H1 (cell line): ENCODE results near the gene TOMT. TPM values are rescaled to one million over a fixed set of nuclear protein-coding genes. Genes with fewer than 3 reads are reported as not detected.
A peak's percentile ranks its signal among the peaks of the same experiment; 100 is the strongest.

Source experiments
- CTCF ChIA-PET: fragments of 300-600 bp; sonication (Branson Sonifier 250); formaldehyde crosslinking; loops from one replicate; lab custom pipeline; 2021; ENCODE audit not compliant: partially characterized antibody; lab: Charles Lee
- POLR2A ChIA-PET: fragments of 300-600 bp; sonication (Branson Sonifier 250); formaldehyde crosslinking; loops from one replicate; lab custom pipeline; 2021; ENCODE audit warnings: inconsistent platforms; ENCODE audit not compliant: partially characterized antibody; lab: Charles Lee
- DNase-seq, 2 experiments: peaks; one replicate each; pipeline versions ENCODE4 v3.0.0 to v3.0.0-alpha.2; 2010 to 2022; ENCODE audit warnings: low spot score in 2 of 2, low read depth in 1 of 2, mixed read lengths in 1 of 2
- FAIRE-seq: peaks from 2 replicates; lab custom pipeline; 2011; peaks lifted over from hg19 to GRCh38; lab: Jason Lieb, UNC
- H2AFZ ChIP-seq: 2 replicates; pipeline ENCODE4 v1.8.1; 2012; ENCODE audit warnings: low read length, inconsistent platforms
- H2AK5ac ChIP-seq: 2 replicates; pipeline ENCODE4 v1.6.1; 2013; ENCODE audit warnings: low read depth, low read length
- H2BK120ac ChIP-seq: replicated peaks from 2 replicates; pipeline ENCODE3; 2013; ENCODE audit warnings: low read depth, low read length, inconsistent platforms
- H2BK12ac ChIP-seq: 2 replicates; pipeline ENCODE4 v1.6.1; 2013; ENCODE audit warnings: low read depth, low read length
- H2BK15ac ChIP-seq: 2 replicates; pipeline ENCODE4 v1.6.1; 2013; ENCODE audit warnings: low read length
- H2BK20ac ChIP-seq: 2 replicates; pipeline ENCODE4 v1.6.1; 2013; ENCODE audit warnings: low read length
- H2BK5ac ChIP-seq: 2 replicates; pipeline ENCODE4 v1.6.1; 2013; ENCODE audit warnings: low read depth, low read length
- H3K14ac ChIP-seq: 2 replicates; pipeline ENCODE4 v1.6.1; 2013; ENCODE audit warnings: inconsistent platforms; ENCODE audit not compliant: insufficient read length
- H3K18ac ChIP-seq: 2 replicates; pipeline ENCODE4 v1.6.1; 2013; ENCODE audit warnings: low read length; ENCODE audit errors: extremely low read depth
- H3K23ac ChIP-seq: 2 replicates; pipeline ENCODE4 v1.6.1; 2013; ENCODE audit warnings: inconsistent platforms; ENCODE audit not compliant: insufficient read length
- H3K23me2 ChIP-seq: 2 replicates; pipeline ENCODE4 v1.6.1; 2013; ENCODE audit warnings: low read depth, low read length
- H3K27ac ChIP-seq: 2 replicates; pipeline ENCODE4 v1.6.1; 2011; ENCODE audit warnings: low read depth, low read length, inconsistent platforms
- H3K27me3 ChIP-seq, 4 experiments: replicated peaks in 1 of 4; 1 replicate in 1 of 4; 2 replicates in 3 of 4; pipeline versions ENCODE4 v1.6.1 to v1.8.1; 2011 to 2013; ENCODE audit warnings: low read length in 3 of 4, mild to moderate bottlenecking in 3 of 4, inconsistent platforms in 2 of 4, mixed read lengths in 2 of 4, moderate library complexity in 1 of 4; ENCODE audit not compliant: control insufficient read depth in 3 of 4, insufficient read depth in 3 of 4; ENCODE audit errors: extremely low read depth in 1 of 4
- H3K36me3 ChIP-seq, 4 experiments: 2 replicates each; pipeline versions ENCODE4 v1.6.1 to v1.8.1; 2011 to 2013; ENCODE audit warnings: mild to moderate bottlenecking in 4 of 4, low read length in 3 of 4, moderate library complexity in 2 of 4, control low read depth in 1 of 4, inconsistent platforms in 1 of 4; ENCODE audit not compliant: insufficient read depth in 4 of 4, control insufficient read depth in 2 of 4
- H3K4ac ChIP-seq: replicated peaks from 2 replicates; pipeline ENCODE3; 2013; ENCODE audit warnings: low read length, low read depth, mixed read lengths, inconsistent platforms; ENCODE audit not compliant: insufficient read length
- H3K4me1 ChIP-seq, 4 experiments: replicated peaks in 1 of 4; 1 replicate in 1 of 4; 2 replicates in 3 of 4; pipeline versions ENCODE4 v1.6.1 to v1.8.1; 2011 to 2013; ENCODE audit warnings: low read length in 3 of 4, inconsistent platforms in 2 of 4, mixed read lengths in 1 of 4; ENCODE audit not compliant: insufficient read depth in 4 of 4, control insufficient read depth in 3 of 4
- H3K4me2 ChIP-seq, 2 experiments: 2 replicates each; pipeline versions ENCODE4 v1.6.1 to v1.8.1; 2011 to 2013; ENCODE audit warnings: low read depth in 2 of 2, low read length in 2 of 2, control low read depth in 1 of 2, inconsistent platforms in 1 of 2, mild to moderate bottlenecking in 1 of 2; ENCODE audit not compliant: insufficient read depth in 1 of 2
- H3K4me3 ChIP-seq, 4 experiments: fragments of 200-600, 300-600 bp in 1 of 4; sonication (generic), shearing (Covaris generic), sonication (Bioruptor Twin) in 1 of 4; 2 replicates each; pipeline versions ENCODE4 v1.5.1 to v1.8.1; 2011 to 2016; ENCODE audit warnings: low read length in 4 of 4, low read depth in 3 of 4, control low read depth in 2 of 4, inconsistent platforms in 2 of 4, mild to moderate bottlenecking in 2 of 4, mixed read lengths in 1 of 4, moderate library complexity in 1 of 4; ENCODE audit not compliant: insufficient read depth in 2 of 4; ENCODE audit errors: extremely low read depth in 1 of 4
- H3K56ac ChIP-seq: replicated peaks from 2 replicates; pipeline ENCODE3; 2013; ENCODE audit warnings: low read depth, mild to moderate bottlenecking, mixed read lengths, low read length, inconsistent platforms; ENCODE audit not compliant: insufficient read length
- H3K79me1 ChIP-seq: 2 replicates; pipeline ENCODE4 v1.6.1; 2013; ENCODE audit warnings: low read depth, low read length, control low read depth
- H3K79me2 ChIP-seq, 2 experiments: 2 replicates each; pipeline versions ENCODE4 v1.6.1 to v1.8.1; 2012 to 2013; ENCODE audit warnings: low read length in 2 of 2, mild to moderate bottlenecking in 2 of 2, inconsistent platforms in 1 of 2; ENCODE audit not compliant: insufficient read depth in 2 of 2, control insufficient read depth in 1 of 2
- H3K9ac ChIP-seq, 4 experiments: replicated peaks in 1 of 4; 1 replicate in 1 of 4; 2 replicates in 3 of 4; pipeline versions ENCODE4 v1.6.1 to v1.8.1; 2011 to 2013; ENCODE audit warnings: low read depth in 3 of 4, low read length in 3 of 4, control low read depth in 2 of 4, mild to moderate bottlenecking in 2 of 4, moderate library complexity in 2 of 4, inconsistent platforms in 1 of 4; ENCODE audit errors: extremely low read depth in 1 of 4
- H3K9me3 ChIP-seq, 2 experiments: 2 replicates each; pipeline versions ENCODE4 v1.6.1 to v1.8.1; 2012 to 2013; ENCODE audit warnings: mild to moderate bottlenecking in 2 of 2, moderate library complexity in 2 of 2, control low read depth in 1 of 2, inconsistent platforms in 1 of 2, low read depth in 1 of 2, low read length in 1 of 2, mixed read lengths in 1 of 2; ENCODE audit not compliant: insufficient read depth in 2 of 2
- H4K20me1 ChIP-seq, 2 experiments: replicated peaks in 1 of 2; 2 replicates each; pipeline versions ENCODE3 to v1.8.1; 2011 to 2013; ENCODE audit warnings: inconsistent platforms in 2 of 2, low read length in 2 of 2, mild to moderate bottlenecking in 1 of 2; ENCODE audit not compliant: insufficient read depth in 2 of 2, control insufficient read depth in 1 of 2
- H4K5ac ChIP-seq: 2 replicates; pipeline ENCODE4 v1.6.1; 2013; ENCODE audit warnings: low read length, low read depth, mixed read lengths, inconsistent platforms; ENCODE audit not compliant: insufficient read length
- H4K8ac ChIP-seq: 2 replicates; pipeline ENCODE4 v1.8.0; 2013; ENCODE audit warnings: mild to moderate bottlenecking, moderate library complexity, low read length, inconsistent platforms; ENCODE audit not compliant: insufficient read depth; ENCODE audit errors: extremely low read depth
- H4K91ac ChIP-seq: replicated peaks from 2 replicates; pipeline ENCODE3; 2013; ENCODE audit warnings: low read length, mixed read lengths, inconsistent platforms; ENCODE audit not compliant: insufficient read length
- BCL11A ChIP-seq, 2 experiments: IDR thresholded peaks; one replicate each; pipeline ENCODE4 v1.6.1; 2011; ENCODE audit warnings: low read depth in 2 of 2, low read length in 2 of 2, mild to moderate bottlenecking in 2 of 2
- BRCA1 ChIP-seq: IDR thresholded peaks from 2 replicates; pipeline ENCODE4 v1.6.1; 2012; ENCODE audit warnings: low read depth, low read length, improper control_type of control experiment
- CBX8 ChIP-seq: fragments of 300-800, 300-1000 bp; sonication (generic); IDR thresholded peaks from 2 replicates; pipeline ENCODE4 v1.7.1; 2016; ENCODE audit warnings: low read depth, low read length, borderline replicate concordance
- CHD2 ChIP-seq: IDR thresholded peaks from 2 replicates; pipeline ENCODE4 v1.6.1; 2012; ENCODE audit warnings: low read length, improper control_type of control experiment
- E2F6 ChIP-seq: IDR thresholded peaks from 2 replicates; pipeline ENCODE4 v1.6.1; 2012; ENCODE audit warnings: inconsistent platforms
- HDAC2 ChIP-seq, 2 experiments: fragments of 300-600 bp in 1 of 2; sonication (generic) in 1 of 2; IDR thresholded peaks; 2 replicates each; pipeline ENCODE4 v1.6.1; 2011 to 2012; ENCODE audit warnings: low read depth in 2 of 2, low read length in 2 of 2, mild to moderate bottlenecking in 2 of 2, moderate library complexity in 2 of 2, borderline replicate concordance in 1 of 2, inconsistent platforms in 1 of 2
- HDAC6 ChIP-seq: IDR thresholded peaks from one replicate; pipeline ENCODE4 v1.7.1; 2012; ENCODE audit warnings: low read depth, mild to moderate bottlenecking, inconsistent platforms, low read length, moderate library complexity
- MAFK ChIP-seq: IDR thresholded peaks from 2 replicates; pipeline ENCODE4 v1.6.1; 2012; ENCODE audit warnings: low read depth, mild to moderate bottlenecking, improper control_type of control experiment, low read length
- POLR2AphosphoS5 ChIP-seq: IDR thresholded peaks from 2 replicates; pipeline ENCODE4 v1.6.1; 2011; ENCODE audit warnings: low read depth, low read length
- RFX5 ChIP-seq: IDR thresholded peaks from 2 replicates; pipeline ENCODE4 v1.6.1; 2011; ENCODE audit warnings: low read depth, low read length, improper control_type of control experiment, borderline replicate concordance
- WGBS, 2 experiments: shearing (Covaris generic) in 1 of 2; methylation state at CpG; one replicate each; pipeline versions ENCODE4 v1.1.6 to v1.1.7; 2013 to 2015; ENCODE audit warnings: low lambda C conversion rate in 2 of 2, mixed read lengths in 2 of 2, inconsistent platforms in 1 of 2, low coverage in 1 of 2, missing lambda C conversion rate in 1 of 2; ENCODE audit not compliant: insufficient replicate concordance in 2 of 2, insufficient coverage in 1 of 2, insufficient read length in 1 of 2; ENCODE audit errors: extremely low coverage in 1 of 2, missing lambda C conversion rate in 1 of 2; 5-methylcytosine and 5-hydroxymethylcytosine counted together
- polyA plus RNA-seq, 7 experiments: library from polyadenylated mRNA; depleted of rRNA in 3 of 7; stranded (reverse) in 5 of 7; unstranded in 2 of 7; fragments of >200 nt in 5 of 7; fragments of 200-250 nt in 2 of 7; gene quantifications; 1 replicate in 5 of 7; 2 replicates in 1 of 7; 4 replicates in 1 of 7; pipeline versions ENCODE4 v1.2.1 to v1.2.3, GENCODE V29; 2011 to 2013; ENCODE audit warnings: missing spikeins in 2 of 7, mixed read lengths in 2 of 7
- total RNA-seq: library from RNA; stranded (reverse); fragmentation: NEBNext Ultra II Directional; extraction: Animal tissue kit (Norgen Biotek cat#: 25700); gene quantifications from 2 replicates; pipeline ENCODE4 v1.2.1, GENCODE V29; 2021

TOMT gene
- total and polyA plus RNA-seq, 2 of the 8 experiments (the other 6 are each of a cell fraction or from before 2014, with no cell fraction given), result 0.11 TPM; not detected in 1

GRCh38 chr11:72103754-72104167, 2.0 kb upstream of the TOMT start:
- H3K9ac ChIP-seq, result peak overlapping the region in 3 of 4 experiments; percentile 51 to 73 (median 59); a peak in 6 of 7 replicates
- peak overlapping the region; percentile 70 for H4K91ac ChIP-seq
- peak overlapping the region; percentile 97 for H4K8ac ChIP-seq
- peak overlapping the region; percentile 82 for H3K27ac ChIP-seq
- TF ChIP-seq E2F6 (no peak), HDAC6 (no peak), MAFK (no peak), HDAC2 (IDR thresholded peaks at IDR 0.05; ENCODE audit: borderline replicate concordance in 1 of 2, low read depth in 2 of 2, low read length in 2 of 2) (no peak), BRCA1 (no peak), BCL11A (IDR thresholded peaks at IDR 0.05; ENCODE audit: low read depth in 2 of 2, low read length in 2 of 2) (no peak), CBX8 (no peak), CHD2 (no peak), POLR2AphosphoS5 (no peak), RFX5 (no peak)
- H2BK12ac ChIP-seq, result peak overlapping the region; percentile 41
- DNase-seq (no peak), FAIRE-seq (no peak)
- H3K4ac ChIP-seq, result peak overlapping the region; percentile 69
- H3K79me2 ChIP-seq, result peaks cover 10 to 34% of the 10 kb centered on the region in 2 experiments
- ChIA-PET CTCF (interaction anchor here (1.2 kb wide), 2 partner anchors 14 to 29 kb away, joined by 3 read pairs; no protein-coding TSS in a partner anchor), POLR2A (interaction anchor here (1.1 to 14.4 kb wide), 5 partner anchors 9 to 328 kb away, joined by 3 to 144 read pairs (median 41); partner anchors contain the start of genes ANAPC15, INPPL1 and LRRC51)
- H4K5ac ChIP-seq, result peak overlapping the region; percentile 49
- H3K4me3 ChIP-seq, result peak overlapping the region; percentile 16 to 53 (median 30); a peak in 5 of 8 replicates
- H3K56ac ChIP-seq, result no peak overlapping the region
- peaks cover 3 to 14% (median 5%) of the 10 kb centered on the region in 4 experiments; a peak in 6 of 7 replicates for H3K4me1 ChIP-seq
- H3K4me2 ChIP-seq, result peak overlapping the region; percentile 80 to 91
- H2AK5ac ChIP-seq, result no peak overlapping the region
- no peaks in the 10 kb centered on the region for H3K27me3 ChIP-seq
- 80% methylated on average over 11 of the region's 11 CpGs; no CpG with 5 or more reads in 1 of the 2 experiments for WGBS, 2 experiments
- H3K14ac ChIP-seq, result no peak overlapping the region
- H4K20me1 ChIP-seq, result peaks cover 0 to 7% of the 10 kb centered on the region in 2 experiments
- H3K9me3 ChIP-seq, result no peaks in the 10 kb centered on the region
- H2BK120ac ChIP-seq, result no peak overlapping the region
- H3K23ac ChIP-seq, result no peak overlapping the region
- no peak overlapping the region for H2BK20ac ChIP-seq
- peaks cover 8 to 12% (median 9%) of the 10 kb centered on the region in 4 experiments; a peak in 7 of 8 replicates for H3K36me3 ChIP-seq
- peak overlapping the region; percentile 79; the same call in 1 of the 2 replicates for H2BK5ac ChIP-seq
- H2BK15ac ChIP-seq, result no peak overlapping the region
- H3K18ac ChIP-seq, result no peak overlapping the region
- H2AFZ ChIP-seq, result 0 out of 2 replicates have a peak overlapping the region, but pooled peaks have one; percentile 70
- peaks cover 13% of the 10 kb centered on the region for H3K79me1 ChIP-seq
- peaks cover 6% of the 10 kb centered on the region for H3K23me2 ChIP-seq
